Neural progenitor cell (in vitro differentiated cells): ENCODE data around the gene ZFAND3.

ENCODE experiments used
- EZH2phosphoT487 ChIP-seq: fragments of 200-600 bp; sonication (generic); IDR thresholded peaks from 2 replicates; pipeline ENCODE4 v1.6.1; 2017; ENCODE audit warnings: antibody characterized with exemption
- TF ChIP-seq, protein P1 (sequence below): fragments of 200-600 bp; sonication (generic); IDR thresholded peaks from 2 replicates; pipeline ENCODE4 v1.5.1; 2017; ENCODE audit warnings: antibody characterized with exemption, mild to moderate bottlenecking

DNA sequence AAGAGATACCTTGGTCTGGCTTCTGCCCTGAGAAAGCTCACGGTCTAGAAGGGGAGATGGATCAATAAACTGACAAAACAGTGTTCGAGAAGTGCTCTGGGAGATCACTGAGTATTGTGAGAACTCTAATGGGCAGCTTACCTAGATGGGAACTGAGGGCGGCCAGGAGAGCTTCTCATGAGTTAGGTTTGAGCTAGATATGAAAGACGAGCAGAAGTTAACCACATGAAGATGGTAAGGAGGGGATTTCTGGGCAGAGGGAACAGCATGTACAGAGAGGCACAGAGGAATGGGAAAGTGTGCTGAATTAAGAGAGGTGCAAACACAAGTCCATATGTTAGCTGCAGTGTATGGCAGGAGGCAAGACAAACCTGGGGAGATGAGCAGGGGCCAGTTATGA is 11.9 kb downstream of the ZFAND3 start:
- TF ChIP-seq EZH2phosphoT487, result no peak
- TF ChIP-seq, protein P1, sequence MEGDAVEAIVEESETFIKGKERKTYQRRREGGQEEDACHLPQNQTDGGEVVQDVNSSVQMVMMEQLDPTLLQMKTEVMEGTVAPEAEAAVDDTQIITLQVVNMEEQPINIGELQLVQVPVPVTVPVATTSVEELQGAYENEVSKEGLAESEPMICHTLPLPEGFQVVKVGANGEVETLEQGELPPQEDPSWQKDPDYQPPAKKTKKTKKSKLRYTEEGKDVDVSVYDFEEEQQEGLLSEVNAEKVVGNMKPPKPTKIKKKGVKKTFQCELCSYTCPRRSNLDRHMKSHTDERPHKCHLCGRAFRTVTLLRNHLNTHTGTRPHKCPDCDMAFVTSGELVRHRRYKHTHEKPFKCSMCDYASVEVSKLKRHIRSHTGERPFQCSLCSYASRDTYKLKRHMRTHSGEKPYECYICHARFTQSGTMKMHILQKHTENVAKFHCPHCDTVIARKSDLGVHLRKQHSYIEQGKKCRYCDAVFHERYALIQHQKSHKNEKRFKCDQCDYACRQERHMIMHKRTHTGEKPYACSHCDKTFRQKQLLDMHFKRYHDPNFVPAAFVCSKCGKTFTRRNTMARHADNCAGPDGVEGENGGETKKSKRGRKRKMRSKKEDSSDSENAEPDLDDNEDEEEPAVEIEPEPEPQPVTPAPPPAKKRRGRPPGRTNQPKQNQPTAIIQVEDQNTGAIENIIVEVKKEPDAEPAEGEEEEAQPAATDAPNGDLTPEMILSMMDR, result no peak
